IPS-NIHi7 (cell line): Measurements from ENCODE around the gene ESPL1.
"Not testable (repeated sequence)": the region's sequence is repeated elsewhere in the genome, so short reads cannot be mapped to it uniquely, and the experiment has no call there.

ENCODE experiments used
- DNase-seq: peaks from one replicate; pipeline ENCODE4 v3.0.0; 2012; ENCODE audit warnings: mixed read lengths; ENCODE audit errors: extremely low spot score

Gene ESPL1

GRCh38 chr12:53258541-53259539 is 9.3 kb upstream of the ESPL1 start:
- no peak for DNase-seq

GRCh38 chr12:53259891-53260290 is 8.2 kb upstream of the ESPL1 start:
- DNase-seq: no peak

GRCh38 chr12:53265783-53266182 is 2.3 kb upstream of the ESPL1 start:
- DNase-seq: no peak

- no peak for DNase-seq
These were observed 647 bp upstream of the ESPL1 start for GRCh38 chr12:53267306-53267998.

- DNase-seq: no peak
These were observed 797 bp downstream of the ESPL1 start for GRCh38 chr12:53268630-53269562.

- DNase-seq: no peak
These were observed 6.3 kb downstream of the ESPL1 start for GRCh38 chr12:53274445-53274844.

- no peak for DNase-seq
These were observed 8.4 kb downstream of the ESPL1 start for GRCh38 chr12:53276511-53276910.

GRCh38 chr12:53277981-53278380 is 9.9 kb downstream of the ESPL1 start:
- no peak for DNase-seq

GRCh38 chr12:53279283-53279869 is 11.3 kb downstream of the ESPL1 start:
- no peak for DNase-seq

GRCh38 chr12:53279888-53280498 is 11.9 kb downstream of the ESPL1 start:
- no peak for DNase-seq

- DNase-seq: no peak
These were observed 18.3 kb downstream of the ESPL1 start for GRCh38 chr12:53286448-53286847.

GRCh38 chr12:53287741-53288216 is 19.7 kb downstream of the ESPL1 start:
- DNase-seq: peak; percentile 87

- no peak for DNase-seq
These were observed 20.2 kb downstream of the ESPL1 start for GRCh38 chr12:53288322-53288721.

- no peak for DNase-seq
These were observed 21.8 kb downstream of the ESPL1 start for GRCh38 chr12:53289891-53290290.

GRCh38 chr12:53290661-53291060 is 22.6 kb downstream of the ESPL1 start:
- DNase-seq: no peak

- no peak for DNase-seq
These were observed 24.3 kb downstream of the ESPL1 start for GRCh38 chr12:53292426-53292825.

GRCh38 chr12:53295070-53295890 is 27.2 kb downstream of the ESPL1 start, which contains the start of gene PFDN5:
Gene PFDN5 (plus strand): TSS chr12:53295542. CDS start chr12:53295568, 26 bp downstream.
- DNase-seq: peak; percentile 89

- no peak for DNase-seq
These were observed 27.8 kb downstream of the ESPL1 start for GRCh38 chr12:53295891-53296219.

GRCh38 chr12:53297106-53297505 is 29.0 kb downstream of the ESPL1 start:
- not testable (repeated sequence) for DNase-seq

GRCh38 chr12:53298164-53298563 is 30.1 kb downstream of the ESPL1 start:
- no peak for DNase-seq
